ENCODE results near the gene ABHD3.

DNA sequence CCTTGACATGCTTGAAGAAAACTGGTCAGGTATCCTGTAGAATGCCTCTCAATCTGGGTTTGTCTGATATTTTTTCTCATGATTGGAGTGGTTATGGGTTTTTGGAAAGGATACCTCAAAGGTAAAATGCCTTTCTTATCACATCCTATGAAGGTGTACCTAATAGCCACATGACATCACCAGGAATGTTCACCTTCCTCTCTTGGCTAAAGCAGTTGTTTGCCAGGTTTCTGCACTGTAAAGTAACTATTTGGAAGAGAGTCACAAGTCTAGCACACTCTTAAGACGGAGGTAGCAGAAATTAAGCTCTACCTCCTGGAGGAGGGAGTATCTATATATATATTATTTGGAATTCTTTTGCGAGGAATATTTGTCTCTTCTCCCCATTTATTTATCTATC is 18.1 kb upstream of the ABHD3 start:
- TF ChIP-seq POLR2AphosphoS5 (IDR thresholded peaks at IDR 0.05; ENCODE audit: low read depth, low read length) (no peak), POLR2A (IDR thresholded peaks at IDR 0.05; ENCODE audit: control extremely low read depth in 1 of 2, low read depth in 2 of 2, low read length in 2 of 2) (no peak), GABPA (IDR thresholded peaks at IDR 0.05; ENCODE audit: borderline replicate concordance, insufficient read depth, low read length) (no peak), EZH2 (IDR thresholded peaks at IDR 0.05; ENCODE audit: low read depth, low read length, severe bottlenecking) (no peak), RAD21 (IDR thresholded peaks at IDR 0.05 in 1 of 2, conservative IDR thresholded peaks at IDR 0.05 in 1 of 2; ENCODE audit: low read depth in 2 of 2, low read length in 2 of 2) (no peak), ASH2L (IDR thresholded peaks at IDR 0.05; ENCODE audit: low read length) (no peak), SAP30 (IDR thresholded peaks at IDR 0.05; ENCODE audit: insufficient read depth, insufficient replicate concordance, low read length) (no peak), JUN (IDR thresholded peaks at IDR 0.05; ENCODE audit: low read depth, low read length) (no peak), SP1 (IDR thresholded peaks at IDR 0.05; ENCODE audit: low read depth, low read length) (no peak), TEAD4 (IDR thresholded peaks at IDR 0.05; ENCODE audit: low read depth, low read length) (no peak)
- TF ChIP-seq, protein P1, sequence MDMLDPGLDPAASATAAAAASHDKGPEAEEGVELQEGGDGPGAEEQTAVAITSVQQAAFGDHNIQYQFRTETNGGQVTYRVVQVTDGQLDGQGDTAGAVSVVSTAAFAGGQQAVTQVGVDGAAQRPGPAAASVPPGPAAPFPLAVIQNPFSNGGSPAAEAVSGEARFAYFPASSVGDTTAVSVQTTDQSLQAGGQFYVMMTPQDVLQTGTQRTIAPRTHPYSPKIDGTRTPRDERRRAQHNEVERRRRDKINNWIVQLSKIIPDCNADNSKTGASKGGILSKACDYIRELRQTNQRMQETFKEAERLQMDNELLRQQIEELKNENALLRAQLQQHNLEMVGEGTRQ (IDR thresholded peaks at IDR 0.05; ENCODE audit: low read length): no peak
- TF ChIP-seq, protein P2, sequence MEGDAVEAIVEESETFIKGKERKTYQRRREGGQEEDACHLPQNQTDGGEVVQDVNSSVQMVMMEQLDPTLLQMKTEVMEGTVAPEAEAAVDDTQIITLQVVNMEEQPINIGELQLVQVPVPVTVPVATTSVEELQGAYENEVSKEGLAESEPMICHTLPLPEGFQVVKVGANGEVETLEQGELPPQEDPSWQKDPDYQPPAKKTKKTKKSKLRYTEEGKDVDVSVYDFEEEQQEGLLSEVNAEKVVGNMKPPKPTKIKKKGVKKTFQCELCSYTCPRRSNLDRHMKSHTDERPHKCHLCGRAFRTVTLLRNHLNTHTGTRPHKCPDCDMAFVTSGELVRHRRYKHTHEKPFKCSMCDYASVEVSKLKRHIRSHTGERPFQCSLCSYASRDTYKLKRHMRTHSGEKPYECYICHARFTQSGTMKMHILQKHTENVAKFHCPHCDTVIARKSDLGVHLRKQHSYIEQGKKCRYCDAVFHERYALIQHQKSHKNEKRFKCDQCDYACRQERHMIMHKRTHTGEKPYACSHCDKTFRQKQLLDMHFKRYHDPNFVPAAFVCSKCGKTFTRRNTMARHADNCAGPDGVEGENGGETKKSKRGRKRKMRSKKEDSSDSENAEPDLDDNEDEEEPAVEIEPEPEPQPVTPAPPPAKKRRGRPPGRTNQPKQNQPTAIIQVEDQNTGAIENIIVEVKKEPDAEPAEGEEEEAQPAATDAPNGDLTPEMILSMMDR (IDR thresholded peaks at IDR 0.05; ENCODE audit: control extremely low read depth in 1 of 3, insufficient read depth in 1 of 3, low read depth in 1 of 3, low read length in 3 of 3): no peak
- TF ChIP-seq, protein P3, sequence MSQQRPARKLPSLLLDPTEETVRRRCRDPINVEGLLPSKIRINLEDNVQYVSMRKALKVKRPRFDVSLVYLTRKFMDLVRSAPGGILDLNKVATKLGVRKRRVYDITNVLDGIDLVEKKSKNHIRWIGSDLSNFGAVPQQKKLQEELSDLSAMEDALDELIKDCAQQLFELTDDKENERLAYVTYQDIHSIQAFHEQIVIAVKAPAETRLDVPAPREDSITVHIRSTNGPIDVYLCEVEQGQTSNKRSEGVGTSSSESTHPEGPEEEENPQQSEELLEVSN (IDR thresholded peaks at IDR 0.05): no peak

Measured in H1 (cell line).